HTERT RPE-1 (cell line): ENCODE measurements around the gene INTS3.

ENCODE experiments used
- in situ Hi-C: fragments of 300-500 bp; cut with MboI; formaldehyde crosslinking; loops from 4 replicates; pipeline ENCODE4 v1.14.3; 2020; ENCODE audit warnings: low sequenced_read_pairs

Gene INTS3, protein sequence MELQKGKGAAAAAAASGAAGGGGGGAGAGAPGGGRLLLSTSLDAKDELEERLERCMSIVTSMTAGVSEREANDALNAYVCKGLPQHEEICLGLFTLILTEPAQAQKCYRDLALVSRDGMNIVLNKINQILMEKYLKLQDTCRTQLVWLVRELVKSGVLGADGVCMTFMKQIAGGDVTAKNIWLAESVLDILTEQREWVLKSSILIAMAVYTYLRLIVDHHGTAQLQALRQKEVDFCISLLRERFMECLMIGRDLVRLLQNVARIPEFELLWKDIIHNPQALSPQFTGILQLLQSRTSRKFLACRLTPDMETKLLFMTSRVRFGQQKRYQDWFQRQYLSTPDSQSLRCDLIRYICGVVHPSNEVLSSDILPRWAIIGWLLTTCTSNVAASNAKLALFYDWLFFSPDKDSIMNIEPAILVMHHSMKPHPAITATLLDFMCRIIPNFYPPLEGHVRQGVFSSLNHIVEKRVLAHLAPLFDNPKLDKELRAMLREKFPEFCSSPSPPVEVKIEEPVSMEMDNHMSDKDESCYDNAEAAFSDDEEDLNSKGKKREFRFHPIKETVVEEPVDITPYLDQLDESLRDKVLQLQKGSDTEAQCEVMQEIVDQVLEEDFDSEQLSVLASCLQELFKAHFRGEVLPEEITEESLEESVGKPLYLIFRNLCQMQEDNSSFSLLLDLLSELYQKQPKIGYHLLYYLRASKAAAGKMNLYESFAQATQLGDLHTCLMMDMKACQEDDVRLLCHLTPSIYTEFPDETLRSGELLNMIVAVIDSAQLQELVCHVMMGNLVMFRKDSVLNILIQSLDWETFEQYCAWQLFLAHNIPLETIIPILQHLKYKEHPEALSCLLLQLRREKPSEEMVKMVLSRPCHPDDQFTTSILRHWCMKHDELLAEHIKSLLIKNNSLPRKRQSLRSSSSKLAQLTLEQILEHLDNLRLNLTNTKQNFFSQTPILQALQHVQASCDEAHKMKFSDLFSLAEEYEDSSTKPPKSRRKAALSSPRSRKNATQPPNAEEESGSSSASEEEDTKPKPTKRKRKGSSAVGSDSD

DNA sequence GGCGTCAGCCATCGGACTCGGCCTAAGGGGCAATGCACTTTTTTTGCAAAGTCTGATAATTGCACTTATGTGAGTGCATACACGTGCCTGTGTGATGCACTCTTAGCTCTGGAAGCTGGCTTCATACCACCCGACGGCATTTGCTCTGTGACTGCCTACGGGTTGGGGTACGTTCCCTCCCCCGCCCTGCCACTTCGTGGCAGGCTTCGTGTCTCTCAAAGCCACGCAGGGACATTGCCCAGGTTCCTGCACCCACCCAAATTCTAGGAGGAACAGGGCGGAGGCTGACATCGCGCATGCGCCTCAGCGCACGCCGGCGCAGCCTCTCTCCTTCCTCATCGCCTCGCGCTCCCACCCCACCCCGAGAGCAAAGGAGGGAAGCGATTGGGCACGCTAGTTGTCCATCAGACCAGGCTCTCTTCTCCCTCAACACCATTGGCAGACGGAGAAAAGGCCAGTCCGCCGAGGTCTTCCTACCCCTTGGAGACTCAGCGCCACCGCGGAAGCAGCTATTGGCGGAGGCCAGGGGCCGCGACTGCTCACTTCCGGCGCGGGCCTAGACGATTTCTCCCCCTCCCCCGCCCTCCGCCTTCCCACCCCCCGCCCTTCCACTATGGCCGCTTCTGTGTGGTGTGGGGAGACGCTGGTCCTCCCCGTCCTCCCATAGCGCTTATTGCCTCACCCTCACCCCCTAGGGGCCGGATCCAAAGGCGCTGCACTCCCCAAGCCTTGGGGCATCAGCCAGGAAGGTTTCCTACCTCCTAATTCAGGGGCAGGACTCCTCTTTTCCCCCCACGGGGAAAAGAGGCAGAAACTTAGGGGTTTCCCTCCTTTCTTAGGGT lies at the start of gene INTS3:
Gene INTS3, plus strand, starts transcription at position 588 of the 842 bp plus-strand sequence. CDS start 585 bp downstream, outside the sequence.
- in situ Hi-C loops, result no loop called here

DNA sequence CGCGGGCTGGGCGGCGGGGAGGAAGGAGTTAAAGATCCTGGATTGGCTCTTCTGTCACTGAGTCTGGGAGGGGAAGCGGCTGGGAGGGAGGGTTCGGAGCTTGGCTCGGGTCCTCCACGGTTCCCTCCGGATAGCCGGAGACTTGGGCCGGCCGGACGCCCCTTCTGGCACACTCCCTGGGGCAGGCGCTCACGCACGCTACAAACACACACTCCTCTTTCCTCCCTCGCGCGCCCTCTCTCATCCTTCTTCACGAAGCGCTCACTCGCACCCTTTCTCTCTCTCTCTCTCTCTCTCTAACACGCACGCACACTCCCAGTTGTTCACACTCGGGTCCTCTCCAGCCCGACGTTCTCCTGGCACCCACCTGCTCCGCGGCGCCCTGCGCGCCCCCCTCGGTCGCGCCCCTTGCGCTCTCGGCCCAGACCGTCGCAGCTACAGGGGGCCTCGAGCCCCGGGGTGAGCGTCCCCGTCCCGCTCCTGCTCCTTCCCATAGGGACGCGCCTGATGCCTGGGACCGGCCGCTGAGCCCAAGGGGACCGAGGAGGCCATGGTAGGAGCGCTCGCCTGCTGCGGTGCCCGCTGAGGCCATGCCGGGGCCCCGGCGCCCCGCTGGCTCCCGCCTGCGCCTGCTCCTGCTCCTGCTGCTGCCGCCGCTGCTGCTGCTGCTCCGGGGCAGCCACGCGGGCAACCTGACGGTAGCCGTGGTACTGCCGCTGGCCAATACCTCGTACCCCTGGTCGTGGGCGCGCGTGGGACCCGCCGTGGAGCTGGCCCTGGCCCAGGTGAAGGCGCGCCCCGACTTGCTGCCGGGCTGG lies 49.1 kb upstream of the INTS3 start, which contains the start of gene NPR1:
Gene NPR1, plus strand, starts transcription at position 170 of the 818 bp plus-strand sequence. Its CDS starts 421 bp downstream, at position 591.
- in situ Hi-C loops, result no loop called here

DNA sequence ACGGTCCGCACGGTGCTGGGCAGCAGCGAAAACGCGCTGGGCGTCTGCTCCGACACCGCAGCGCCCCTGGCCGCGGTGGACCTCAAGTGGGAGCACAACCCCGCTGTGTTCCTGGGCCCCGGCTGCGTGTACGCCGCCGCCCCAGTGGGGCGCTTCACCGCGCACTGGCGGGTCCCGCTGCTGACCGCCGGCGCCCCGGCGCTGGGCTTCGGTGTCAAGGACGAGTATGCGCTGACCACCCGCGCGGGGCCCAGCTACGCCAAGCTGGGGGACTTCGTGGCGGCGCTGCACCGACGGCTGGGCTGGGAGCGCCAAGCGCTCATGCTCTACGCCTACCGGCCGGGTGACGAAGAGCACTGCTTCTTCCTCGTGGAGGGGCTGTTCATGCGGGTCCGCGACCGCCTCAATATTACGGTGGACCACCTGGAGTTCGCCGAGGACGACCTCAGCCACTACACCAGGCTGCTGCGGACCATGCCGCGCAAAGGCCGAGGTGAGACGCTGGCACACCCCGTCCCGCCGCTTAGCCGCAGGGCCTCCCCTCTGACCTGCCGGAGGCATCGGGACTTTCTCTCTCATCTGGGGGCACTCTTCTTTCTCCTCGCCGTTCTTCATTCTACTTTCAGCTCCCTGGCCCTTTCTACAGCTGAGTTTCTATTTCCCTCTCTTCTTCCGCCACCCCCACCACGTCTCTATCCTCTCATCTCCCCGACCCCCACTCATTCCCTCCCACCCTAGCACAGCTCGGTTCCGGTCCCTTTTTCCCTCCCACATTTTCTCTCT lies 48.3 kb upstream of the INTS3 start:
- in situ Hi-C loops, result no loop called here

DNA sequence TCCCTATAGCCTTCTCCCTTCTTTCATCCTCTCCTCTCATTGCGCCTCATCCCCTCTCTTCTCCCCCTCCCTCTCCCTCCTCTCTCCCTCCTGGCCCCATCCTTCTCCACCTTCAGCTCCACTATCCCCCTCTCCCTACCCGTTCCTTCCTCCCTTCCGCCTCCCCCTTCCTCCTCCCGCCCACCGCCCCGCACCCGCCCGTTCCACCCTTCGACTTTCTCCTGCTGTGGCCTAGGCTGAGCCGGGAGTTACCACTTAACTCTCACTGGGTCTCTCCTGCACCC lies 47.8 kb upstream of the INTS3 start:
- in situ Hi-C loops, result no loop called here

DNA sequence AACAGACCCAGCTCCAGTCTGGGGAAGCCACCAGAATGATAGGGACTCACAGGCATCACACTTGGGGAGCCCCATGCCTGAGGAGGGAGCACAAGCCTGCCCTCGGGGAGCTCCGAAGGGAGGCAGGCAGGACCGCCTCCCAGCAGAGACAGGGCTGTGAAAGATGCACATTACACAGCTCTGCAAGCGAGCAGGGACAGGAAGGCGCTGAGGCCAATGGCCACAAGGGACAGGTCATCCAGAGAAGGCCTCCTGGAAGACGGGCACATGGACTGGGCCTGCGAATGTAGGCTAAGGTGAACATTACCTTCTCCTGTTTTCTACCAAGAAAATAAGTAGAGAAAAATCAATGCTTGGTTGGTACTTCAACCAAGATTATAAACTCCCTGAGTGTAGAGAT lies 45.1 kb upstream of the INTS3 start:
- in situ Hi-C loops, result no loop called here

DNA sequence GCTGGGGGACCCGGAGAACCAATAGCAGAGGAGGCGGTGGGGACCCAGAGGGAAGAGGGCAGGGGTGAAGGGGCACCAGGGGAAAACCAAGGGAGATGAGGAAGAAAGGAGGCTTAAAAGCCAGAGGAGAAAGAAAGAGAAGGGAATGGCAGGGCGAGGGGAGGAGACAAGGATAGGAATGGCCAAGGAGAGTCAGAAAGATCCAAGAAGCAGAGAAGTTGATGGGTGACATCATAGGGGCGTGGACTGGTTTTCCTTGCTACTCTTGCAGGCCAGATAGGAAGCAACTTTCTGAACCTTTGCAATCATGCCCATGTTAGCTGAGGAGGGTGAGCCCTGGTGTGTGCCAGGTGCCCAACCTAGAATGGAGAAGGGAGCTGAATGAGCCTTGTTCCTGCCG lies 44.0 kb upstream of the INTS3 start:
- in situ Hi-C loops, result no loop called here

DNA sequence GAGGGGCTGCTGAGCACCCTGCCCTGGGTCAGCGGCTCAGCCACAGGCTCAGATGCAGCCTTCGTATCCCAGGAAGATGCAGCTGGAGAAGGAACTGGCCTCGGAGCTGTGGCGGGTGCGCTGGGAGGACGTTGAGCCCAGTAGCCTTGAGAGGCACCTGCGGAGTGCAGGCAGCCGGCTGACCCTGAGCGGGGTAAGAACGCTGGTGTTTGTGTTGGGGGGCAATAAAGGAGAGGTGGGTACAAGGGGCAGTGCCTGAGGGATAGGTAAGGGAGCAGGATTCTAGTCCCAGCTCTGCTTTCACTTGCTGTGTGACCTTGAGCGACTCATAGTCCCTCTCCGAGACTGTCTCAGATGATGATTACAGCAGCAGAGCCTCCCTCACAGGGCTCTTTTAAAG lies 43.0 kb upstream of the INTS3 start:
- in situ Hi-C loops, result no loop called here

DNA sequence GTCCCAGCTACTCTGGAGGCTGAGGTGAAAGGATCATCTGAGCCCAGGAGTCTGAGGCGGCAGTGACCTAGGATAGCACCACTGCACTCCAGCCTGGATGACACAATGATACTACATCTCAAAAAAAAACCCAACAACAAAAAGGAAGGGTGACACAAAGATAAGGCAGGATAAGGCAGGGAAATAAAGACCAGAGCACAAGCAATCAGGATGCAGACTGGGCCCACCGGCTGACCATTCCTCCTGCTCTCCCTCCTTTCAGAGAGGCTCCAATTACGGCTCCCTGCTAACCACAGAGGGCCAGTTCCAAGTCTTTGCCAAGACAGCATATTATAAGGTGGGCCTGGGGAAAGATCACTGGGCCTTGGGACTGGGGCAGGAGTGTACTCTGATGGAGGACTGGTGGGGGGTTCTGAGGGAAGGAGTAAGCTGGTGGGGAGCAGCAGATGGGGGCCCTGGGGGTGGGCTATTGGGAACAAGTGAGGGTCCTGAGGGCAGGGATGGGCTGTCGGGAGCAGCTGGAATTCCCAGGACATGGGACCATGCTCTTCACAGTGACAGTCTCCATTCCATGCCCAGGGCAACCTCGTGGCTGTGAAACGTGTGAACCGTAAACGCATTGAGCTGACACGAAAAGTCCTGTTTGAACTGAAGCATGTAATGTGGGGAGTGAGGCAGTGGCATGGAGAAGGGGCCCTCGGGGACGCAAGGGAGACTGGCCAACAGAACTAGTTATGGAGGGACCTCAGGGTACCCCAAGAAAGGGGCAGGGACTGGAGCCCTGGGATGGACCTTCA lies 42.1 kb upstream of the INTS3 start:
- in situ Hi-C loops, result no loop called here

DNA sequence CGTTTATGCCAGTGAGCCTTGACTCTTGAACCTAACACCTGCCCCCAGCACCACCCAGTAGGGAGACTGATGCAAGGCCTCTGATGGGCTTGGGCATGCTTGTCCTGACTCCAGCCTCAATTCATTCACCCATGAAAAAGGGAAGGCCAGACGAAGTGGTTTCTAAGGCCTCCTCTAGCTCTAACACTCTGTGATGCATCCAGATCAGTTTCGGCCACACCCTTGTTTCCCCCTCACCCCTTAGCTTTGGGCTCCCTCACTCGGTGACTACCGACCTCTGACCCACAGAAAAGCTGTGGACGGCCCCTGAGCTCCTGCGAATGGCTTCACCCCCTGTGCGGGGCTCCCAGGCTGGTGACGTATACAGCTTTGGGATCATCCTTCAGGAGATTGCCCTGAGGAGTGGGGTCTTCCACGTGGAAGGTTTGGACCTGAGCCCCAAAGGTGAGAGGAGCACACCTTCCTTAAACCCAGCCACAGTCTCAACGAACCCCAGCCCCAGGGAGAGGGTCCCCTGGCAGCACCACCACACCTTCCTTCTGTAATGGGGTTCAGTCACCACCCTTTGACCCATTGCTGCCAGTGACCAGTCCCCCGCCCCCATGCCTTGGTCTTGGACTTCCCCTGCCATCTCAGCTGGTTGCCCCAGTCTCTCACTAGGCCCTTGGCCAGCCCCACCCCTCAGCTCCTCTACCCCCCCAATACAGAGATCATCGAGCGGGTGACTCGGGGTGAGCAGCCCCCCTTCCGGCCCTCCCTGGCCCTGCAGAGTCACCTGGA lies 40.3 kb upstream of the INTS3 start:
- in situ Hi-C loops, result no loop called here

DNA sequence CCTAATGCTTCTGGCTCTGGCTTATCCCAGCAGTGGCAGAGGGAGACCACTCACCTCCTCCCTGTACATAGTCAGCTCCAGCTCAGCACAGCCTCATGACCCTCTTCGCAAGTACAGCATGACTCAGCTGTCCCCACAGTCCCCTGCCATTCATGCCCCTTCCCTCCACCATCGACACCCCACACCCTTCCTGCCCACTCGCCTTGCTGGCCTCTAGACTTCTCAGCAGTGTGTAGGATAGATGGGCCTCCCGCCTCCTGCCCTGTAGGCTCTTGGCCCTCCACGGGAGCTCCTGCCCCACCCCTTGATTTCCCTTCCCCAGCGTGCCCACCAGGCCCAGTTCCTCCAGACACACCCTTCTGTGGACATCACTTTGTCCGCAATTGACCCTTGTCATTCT lies 39.6 kb upstream of the INTS3 start:
- in situ Hi-C loops, result no loop called here

DNA sequence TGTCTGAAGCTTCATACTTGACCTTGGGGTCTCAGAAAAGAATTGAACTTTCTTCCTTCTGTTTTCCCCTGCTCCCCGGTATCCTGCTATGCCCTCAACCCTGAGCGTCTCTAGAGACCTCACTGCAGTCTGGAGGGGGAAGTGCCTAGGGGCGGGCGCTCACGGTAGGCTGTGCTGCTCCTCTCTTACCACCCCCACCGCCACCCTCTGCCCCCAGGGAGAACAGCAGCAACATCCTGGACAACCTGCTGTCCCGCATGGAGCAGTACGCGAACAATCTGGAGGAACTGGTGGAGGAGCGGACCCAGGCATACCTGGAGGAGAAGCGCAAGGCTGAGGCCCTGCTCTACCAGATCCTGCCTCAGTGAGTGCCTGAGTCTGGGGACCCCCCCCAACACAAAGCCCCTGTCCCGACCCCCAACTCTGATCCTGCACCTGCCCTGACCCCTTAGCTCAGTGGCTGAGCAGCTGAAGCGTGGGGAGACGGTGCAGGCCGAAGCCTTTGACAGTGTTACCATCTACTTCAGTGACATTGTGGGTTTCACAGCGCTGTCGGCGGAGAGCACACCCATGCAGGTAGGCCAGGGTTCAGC lies 39.0 kb upstream of the INTS3 start:
- in situ Hi-C loops, result no loop called here

DNA sequence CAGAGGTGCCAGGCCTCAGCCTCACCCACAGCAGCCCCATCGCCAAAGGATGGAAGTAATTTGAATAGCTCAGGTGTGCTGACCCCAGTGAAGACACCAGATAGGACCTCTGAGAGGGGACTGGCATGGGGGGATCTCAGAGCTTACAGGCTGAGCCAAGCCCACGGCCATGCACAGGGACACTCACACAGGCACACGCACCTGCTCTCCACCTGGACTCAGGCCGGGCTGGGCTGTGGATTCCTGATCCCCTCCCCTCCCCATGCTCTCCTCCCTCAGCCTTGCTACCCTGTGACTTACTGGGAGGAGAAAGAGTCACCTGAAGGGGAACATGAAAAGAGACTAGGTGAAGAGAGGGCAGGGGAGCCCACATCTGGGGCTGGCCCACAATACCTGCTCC lies 34.4 kb upstream of the INTS3 start:
- in situ Hi-C loops, result no loop called here

DNA sequence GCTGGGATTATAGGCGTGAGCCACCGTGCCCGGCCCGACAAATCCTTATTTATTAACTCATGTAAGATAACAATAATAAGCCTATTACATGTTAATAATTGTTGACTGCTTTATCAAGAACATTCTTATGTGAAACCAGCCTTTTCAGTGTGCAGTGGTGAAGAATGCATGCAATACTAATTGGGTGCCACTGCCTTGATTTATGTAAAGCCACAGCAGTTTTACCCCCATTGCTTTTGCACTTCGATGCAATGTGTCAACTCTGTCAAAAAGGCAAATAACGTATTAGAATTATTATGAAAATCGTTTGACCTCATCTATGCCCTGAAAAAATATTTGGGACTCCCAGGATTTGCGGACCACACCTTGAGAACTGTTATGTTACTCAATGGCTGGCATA lies 31.1 kb upstream of the INTS3 start:
- in situ Hi-C loops, result no loop called here

DNA sequence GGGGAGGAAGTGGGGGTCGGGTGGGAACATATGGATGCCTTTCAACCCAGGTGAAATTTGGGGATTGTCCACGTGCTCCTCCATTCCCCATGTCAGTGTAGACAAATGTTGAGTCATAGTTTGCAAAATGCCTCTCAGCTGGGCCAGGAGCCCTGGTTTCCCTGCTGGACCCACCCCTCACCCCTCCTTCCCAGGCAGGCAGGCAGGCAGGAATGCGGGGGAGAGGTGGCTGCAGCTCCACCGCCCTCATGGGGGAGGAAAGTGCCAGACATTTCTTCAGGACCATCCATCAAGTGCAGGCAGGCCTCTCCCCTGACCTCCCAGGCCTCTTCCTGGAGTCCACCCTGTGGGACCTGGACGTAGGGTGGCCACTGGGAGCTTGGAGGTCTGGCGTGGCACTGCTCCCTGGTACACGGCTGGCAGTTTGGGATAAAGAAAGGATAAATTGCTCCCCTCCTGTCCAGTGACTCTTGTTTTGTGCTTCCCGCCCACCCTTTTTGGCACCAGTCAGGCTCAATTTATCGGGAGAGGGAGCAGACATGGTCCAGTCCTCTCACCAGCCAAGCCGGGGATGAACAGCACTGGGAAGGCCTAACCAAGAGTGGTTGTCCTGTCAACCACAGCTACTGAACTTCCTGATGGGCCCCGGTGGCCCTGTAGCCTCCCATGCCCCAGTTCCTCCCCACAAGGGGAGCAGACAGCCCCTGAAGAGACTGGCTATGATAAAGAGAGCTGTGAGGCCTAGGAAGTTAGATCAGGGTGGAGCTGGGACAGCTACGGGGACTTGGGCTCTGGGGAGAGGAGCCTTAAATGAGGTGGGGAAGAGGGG lies 30.4 kb upstream of the INTS3 start:
- in situ Hi-C loops, result no loop called here

DNA sequence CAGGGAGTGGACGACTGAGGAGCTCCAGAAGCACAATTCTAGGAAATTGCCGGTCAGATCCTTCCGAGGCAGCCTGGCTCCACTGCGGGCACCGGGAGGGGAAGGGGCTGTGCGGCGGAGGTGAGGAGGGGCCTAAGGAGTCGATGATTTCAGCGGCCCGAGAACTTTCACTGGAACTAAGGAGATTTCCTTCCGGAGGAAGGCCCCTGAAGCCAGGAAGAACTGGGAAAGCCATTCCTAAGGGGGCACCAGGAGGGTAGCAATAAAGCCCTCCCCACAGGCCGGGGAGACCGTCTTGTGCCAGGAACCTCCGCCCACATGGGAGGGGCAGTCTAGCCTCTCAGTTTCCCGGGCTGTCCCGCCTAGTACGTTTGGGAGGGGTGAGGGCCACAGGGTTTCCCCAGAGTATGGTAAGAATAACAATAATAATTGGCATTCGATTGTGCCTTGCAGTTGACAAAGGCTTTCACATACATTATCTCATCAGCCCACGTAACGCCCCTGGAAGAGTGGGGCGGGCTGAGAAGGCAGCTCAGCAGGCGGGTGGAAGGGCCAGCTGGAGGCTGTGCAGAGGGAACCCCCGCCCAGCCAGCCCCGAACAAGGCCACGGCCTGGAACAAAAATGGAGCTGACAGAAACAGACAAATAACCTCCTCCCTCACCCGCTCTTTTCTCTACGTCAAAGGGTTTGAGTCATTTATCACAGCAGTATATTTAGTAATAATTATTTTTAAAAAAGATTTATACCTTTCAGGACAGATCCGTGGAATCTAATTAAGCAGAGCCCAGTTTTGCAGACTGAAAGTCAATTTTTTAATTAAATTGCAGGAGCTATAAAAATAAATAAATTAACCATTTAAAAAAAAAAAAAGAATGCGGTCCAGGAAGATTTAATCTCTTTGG lies 29.6 kb upstream of the INTS3 start:
- in situ Hi-C loops, result no loop called here
